ENCODE results near the gene OPN1SW.

The OPN1SW gene

GRCh38 chr7:128727239-128727638, 48.4 kb downstream of the OPN1SW start:
- H3K27ac ChIP-seq (ENCODE audit: low read depth, low read length, poor library complexity, severe bottlenecking), result no peak overlapping the region
- no peaks in the 10 kb centered on the region for H3K9me2 ChIP-seq (ENCODE audit: low read depth, low read length)
- TF ChIP-seq CTCF (IDR thresholded peaks at IDR 0.05; ENCODE audit: low read length), result no peak
- no peak for TF ChIP-seq EZH2 (IDR thresholded peaks at IDR 0.05; ENCODE audit: borderline replicate concordance, low read length)
- no peak overlapping the region for H3K9ac ChIP-seq (ENCODE audit: low read length)
- no peaks in the 10 kb centered on the region for H3F3A ChIP-seq (ENCODE audit: insufficient read depth, low read length)
- no peaks in the 10 kb centered on the region for H4K20me1 ChIP-seq (ENCODE audit: insufficient read depth, low read length)
- H2AFZ ChIP-seq (ENCODE audit: low read length), result no peak overlapping the region
- peaks cover 19% of the 10 kb centered on the region; the same call in 1 of the 2 replicates for H3K27me3 ChIP-seq (ENCODE audit: insufficient read depth, low read length)
- no peaks in the 10 kb centered on the region for H3K79me2 ChIP-seq (ENCODE audit: insufficient read depth, low read length)
- H3K36me3 ChIP-seq (ENCODE audit: insufficient read depth, low read length), result no peaks in the 10 kb centered on the region
- peaks cover 4% of the 10 kb centered on the region; the same call in 1 of the 2 replicates for H3K9me3 ChIP-seq (ENCODE audit: low read length)
- H3K4me2 ChIP-seq (ENCODE audit: low read length), result no peak overlapping the region
- no peak overlapping the region for H3K4me3 ChIP-seq (ENCODE audit: low read depth, low read length, poor library complexity, severe bottlenecking)
- no peaks in the 10 kb centered on the region for H3K4me1 ChIP-seq (ENCODE audit: insufficient read depth, low read length, severe bottlenecking)

DNA sequence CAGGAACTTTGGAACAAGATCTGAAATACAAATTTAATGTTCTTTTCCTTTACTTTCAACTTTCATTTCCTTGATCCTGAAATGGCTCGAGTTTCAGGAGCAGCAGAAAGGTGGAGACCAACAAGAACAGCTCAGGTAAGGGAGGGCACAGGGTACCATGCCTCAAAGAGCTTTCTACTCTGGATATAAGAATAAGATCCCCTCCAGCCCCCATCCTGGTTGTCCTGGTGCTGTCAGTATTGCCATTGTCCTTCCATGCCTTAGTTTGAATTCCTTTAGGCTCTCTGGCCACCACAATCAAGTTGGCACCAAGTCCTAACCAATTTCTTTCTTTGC, 48.9 kb downstream of the OPN1SW start:
- Histone ChIP-seq H3K4me3 (ENCODE audit: low read depth, low read length, poor library complexity, severe bottlenecking) (no peak overlapping the region), H4K20me1 (ENCODE audit: insufficient read depth, low read length) (no peaks in the 10 kb centered on the region), H3K79me2 (ENCODE audit: insufficient read depth, low read length) (no peaks in the 10 kb centered on the region), H3K4me1 (ENCODE audit: insufficient read depth, low read length, severe bottlenecking) (no peaks in the 10 kb centered on the region), H3F3A (ENCODE audit: insufficient read depth, low read length) (no peaks in the 10 kb centered on the region), H3K36me3 (ENCODE audit: insufficient read depth, low read length) (no peaks in the 10 kb centered on the region), H3K9me3 (ENCODE audit: low read length) (peaks cover 4% of the 10 kb centered on the region; the same call in 1 of the 2 replicates), H3K4me2 (ENCODE audit: low read length) (no peak overlapping the region), H3K27ac (ENCODE audit: low read depth, low read length, poor library complexity, severe bottlenecking) (no peak overlapping the region), H2AFZ (ENCODE audit: low read length) (no peak overlapping the region), H3K9ac (ENCODE audit: low read length) (no peak overlapping the region), H3K27me3 (ENCODE audit: insufficient read depth, low read length) (peaks cover 21% of the 10 kb centered on the region; the same call in 1 of the 2 replicates), H3K9me2 (ENCODE audit: low read depth, low read length) (no peaks in the 10 kb centered on the region)
- TF ChIP-seq EZH2 (IDR thresholded peaks at IDR 0.05; ENCODE audit: borderline replicate concordance, low read length) (no peak), CTCF (IDR thresholded peaks at IDR 0.05; ENCODE audit: low read length) (no peak)

DNA sequence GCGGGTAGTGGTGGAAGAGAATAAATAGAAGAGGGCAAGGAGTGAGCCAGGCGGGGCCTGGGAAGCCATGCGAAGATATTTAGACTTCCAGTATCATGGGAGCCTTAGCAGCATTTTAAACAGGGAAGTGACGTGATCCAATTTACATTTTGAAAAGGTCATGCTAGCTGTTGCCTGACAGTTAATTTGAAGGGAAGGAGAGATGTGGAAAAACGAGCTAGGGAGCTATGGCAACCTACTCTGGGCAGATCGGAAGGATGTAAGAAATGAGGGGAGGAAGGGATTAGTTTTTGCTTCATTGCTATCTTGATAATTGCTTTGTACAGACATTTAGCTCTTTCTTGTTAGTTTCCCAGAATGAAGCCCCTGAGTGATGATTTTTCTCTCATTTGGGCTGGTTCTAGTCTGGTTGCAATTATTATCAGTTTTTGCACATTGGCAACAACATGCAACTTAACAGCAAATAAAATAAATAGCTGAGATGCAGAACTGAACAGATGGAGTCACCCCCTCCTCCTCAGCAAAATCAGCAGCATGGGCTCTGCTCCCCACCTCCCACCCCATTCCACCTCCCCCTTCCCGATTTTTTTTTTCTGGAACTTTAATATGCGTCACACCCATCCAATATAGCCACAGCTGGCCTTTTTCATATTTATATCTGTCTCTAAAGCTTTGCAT, 49.4 kb downstream of the OPN1SW start:
- Histone ChIP-seq H2AFZ (ENCODE audit: low read length) (no peak overlapping the region), H3F3A (ENCODE audit: insufficient read depth, low read length) (no peaks in the 10 kb centered on the region), H3K36me3 (ENCODE audit: insufficient read depth, low read length) (no peaks in the 10 kb centered on the region), H3K9ac (ENCODE audit: low read length) (no peak overlapping the region), H3K27ac (ENCODE audit: low read depth, low read length, poor library complexity, severe bottlenecking) (no peak overlapping the region), H3K9me3 (ENCODE audit: low read length) (peaks cover 4% of the 10 kb centered on the region; the same call in 1 of the 2 replicates), H4K20me1 (ENCODE audit: insufficient read depth, low read length) (no peaks in the 10 kb centered on the region), H3K4me1 (ENCODE audit: insufficient read depth, low read length, severe bottlenecking) (no peaks in the 10 kb centered on the region), H3K4me3 (ENCODE audit: low read depth, low read length, poor library complexity, severe bottlenecking) (no peak overlapping the region), H3K27me3 (ENCODE audit: insufficient read depth, low read length) (peaks cover 21% of the 10 kb centered on the region; the same call in 1 of the 2 replicates), H3K4me2 (ENCODE audit: low read length) (no peak overlapping the region), H3K79me2 (ENCODE audit: insufficient read depth, low read length) (no peaks in the 10 kb centered on the region), H3K9me2 (ENCODE audit: low read depth, low read length) (no peaks in the 10 kb centered on the region)
- no peak for TF ChIP-seq EZH2 (IDR thresholded peaks at IDR 0.05; ENCODE audit: borderline replicate concordance, low read length)
- no peak for TF ChIP-seq CTCF (IDR thresholded peaks at IDR 0.05; ENCODE audit: low read length)

Data from OCI-LY1 (cell line).